ENCODE measurements around the gene HSD17B13.

The HSD17B13 gene

DNA sequence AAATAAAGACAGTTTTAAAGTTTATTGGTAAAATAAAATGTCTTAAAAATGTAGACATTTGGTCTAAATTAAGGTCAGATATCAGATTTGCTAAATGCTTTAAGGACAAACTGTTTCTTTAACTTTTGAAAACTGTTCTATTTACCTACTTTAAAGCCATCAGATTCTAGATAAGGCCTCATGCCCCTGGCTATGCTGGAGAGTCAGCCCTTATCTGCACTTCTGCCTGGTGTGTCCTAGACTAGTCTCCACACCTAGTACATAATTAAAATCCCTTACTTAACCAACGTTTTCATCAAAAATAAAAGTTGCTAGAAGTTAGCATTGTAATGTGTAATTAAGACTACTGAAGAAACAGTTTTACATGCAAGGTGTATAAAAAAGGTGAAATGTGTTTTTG lies 42.7 kb upstream of the HSD17B13 start:
- Histone ChIP-seq H4K20me1 (ENCODE audit: insufficient read depth, low read length) (no peaks in the 10 kb centered on the region), H2AFZ (ENCODE audit: low read depth, low read length) (no peak overlapping the region), H3K36me3 (ENCODE audit: insufficient read depth, low read length) (peaks cover 90% of the 10 kb centered on the region), H3K4me3 (ENCODE audit: low read depth in 1 of 2, low read length in 2 of 2) (no peak overlapping the region), H3K79me2 (ENCODE audit: insufficient read depth, low read length) (no peaks in the 10 kb centered on the region), H3K9ac (ENCODE audit: low read depth, low read length) (no peak overlapping the region), H3K9me3 (ENCODE audit: insufficient read depth, low read length, severe bottlenecking) (peaks cover 6% of the 10 kb centered on the region), H3K27ac (ENCODE audit: low read length) (no peak overlapping the region), H3K27me3 (ENCODE audit: insufficient read depth, low read length, poor library complexity) (no peaks in the 10 kb centered on the region), H3K4me2 (ENCODE audit: insufficient read depth, low read length) (no peak overlapping the region), H3K4me1 (ENCODE audit: insufficient read depth, low read length) (no peaks in the 10 kb centered on the region)
- DNase-seq (no peak), ATAC-seq (ENCODE audit: insufficient read depth, low read depth) (no peak)
- TF ChIP-seq, protein P1, sequence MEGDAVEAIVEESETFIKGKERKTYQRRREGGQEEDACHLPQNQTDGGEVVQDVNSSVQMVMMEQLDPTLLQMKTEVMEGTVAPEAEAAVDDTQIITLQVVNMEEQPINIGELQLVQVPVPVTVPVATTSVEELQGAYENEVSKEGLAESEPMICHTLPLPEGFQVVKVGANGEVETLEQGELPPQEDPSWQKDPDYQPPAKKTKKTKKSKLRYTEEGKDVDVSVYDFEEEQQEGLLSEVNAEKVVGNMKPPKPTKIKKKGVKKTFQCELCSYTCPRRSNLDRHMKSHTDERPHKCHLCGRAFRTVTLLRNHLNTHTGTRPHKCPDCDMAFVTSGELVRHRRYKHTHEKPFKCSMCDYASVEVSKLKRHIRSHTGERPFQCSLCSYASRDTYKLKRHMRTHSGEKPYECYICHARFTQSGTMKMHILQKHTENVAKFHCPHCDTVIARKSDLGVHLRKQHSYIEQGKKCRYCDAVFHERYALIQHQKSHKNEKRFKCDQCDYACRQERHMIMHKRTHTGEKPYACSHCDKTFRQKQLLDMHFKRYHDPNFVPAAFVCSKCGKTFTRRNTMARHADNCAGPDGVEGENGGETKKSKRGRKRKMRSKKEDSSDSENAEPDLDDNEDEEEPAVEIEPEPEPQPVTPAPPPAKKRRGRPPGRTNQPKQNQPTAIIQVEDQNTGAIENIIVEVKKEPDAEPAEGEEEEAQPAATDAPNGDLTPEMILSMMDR (IDR thresholded peaks at IDR 0.05; ENCODE audit: borderline replicate concordance, extremely low read depth, low read length, poor library complexity, severe bottlenecking): no peak
- TF ChIP-seq EZH2 (IDR thresholded peaks at IDR 0.05; ENCODE audit: borderline replicate concordance, low read depth, low read length, severe bottlenecking): no peak

DNA sequence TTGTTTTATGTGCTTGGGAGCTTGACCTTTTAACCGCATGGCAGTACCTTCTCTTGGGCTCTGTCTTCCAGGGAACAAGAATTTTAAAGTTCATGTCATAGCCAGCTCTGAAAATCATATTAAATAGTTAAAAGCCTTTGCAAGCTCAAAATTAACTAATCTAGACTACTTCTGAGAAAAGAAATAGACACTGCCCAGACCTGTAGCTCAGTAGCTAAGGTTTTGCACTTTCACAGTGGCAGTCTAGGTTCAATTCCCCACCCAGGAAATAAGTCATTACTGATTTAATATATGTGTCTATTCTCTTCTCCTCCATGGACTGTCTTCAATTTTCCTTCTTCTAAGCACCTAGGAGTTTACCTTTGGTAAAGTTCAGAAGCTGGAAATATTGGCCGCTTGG lies 40.9 kb upstream of the HSD17B13 start:
- ATAC-seq (ENCODE audit: insufficient read depth, low read depth) (no peak), DNase-seq (no peak)
- TF ChIP-seq, protein P1 (IDR thresholded peaks at IDR 0.05; ENCODE audit: borderline replicate concordance, extremely low read depth, low read length, poor library complexity, severe bottlenecking): no peak
- TF ChIP-seq EZH2 (IDR thresholded peaks at IDR 0.05; ENCODE audit: borderline replicate concordance, low read depth, low read length, severe bottlenecking): no peak
- H4K20me1 ChIP-seq (ENCODE audit: insufficient read depth, low read length): no peaks in the 10 kb centered on the region
- H3K36me3 ChIP-seq (ENCODE audit: insufficient read depth, low read length): peaks cover 88% of the 10 kb centered on the region
- H3K27me3 ChIP-seq (ENCODE audit: insufficient read depth, low read length, poor library complexity): no peaks in the 10 kb centered on the region
- H2AFZ ChIP-seq (ENCODE audit: low read depth, low read length): no peak overlapping the region
- no peak overlapping the region for H3K27ac ChIP-seq (ENCODE audit: low read length)
- H3K9ac ChIP-seq (ENCODE audit: low read depth, low read length): no peak overlapping the region
- no peak overlapping the region for H3K4me2 ChIP-seq (ENCODE audit: insufficient read depth, low read length)
- no peaks in the 10 kb centered on the region for H3K79me2 ChIP-seq (ENCODE audit: insufficient read depth, low read length)
- H3K4me1 ChIP-seq (ENCODE audit: insufficient read depth, low read length): no peaks in the 10 kb centered on the region
- no peak overlapping the region for H3K4me3 ChIP-seq (ENCODE audit: low read depth in 1 of 2, low read length in 2 of 2)
- peaks cover 6% of the 10 kb centered on the region for H3K9me3 ChIP-seq (ENCODE audit: insufficient read depth, low read length, severe bottlenecking)

DNA sequence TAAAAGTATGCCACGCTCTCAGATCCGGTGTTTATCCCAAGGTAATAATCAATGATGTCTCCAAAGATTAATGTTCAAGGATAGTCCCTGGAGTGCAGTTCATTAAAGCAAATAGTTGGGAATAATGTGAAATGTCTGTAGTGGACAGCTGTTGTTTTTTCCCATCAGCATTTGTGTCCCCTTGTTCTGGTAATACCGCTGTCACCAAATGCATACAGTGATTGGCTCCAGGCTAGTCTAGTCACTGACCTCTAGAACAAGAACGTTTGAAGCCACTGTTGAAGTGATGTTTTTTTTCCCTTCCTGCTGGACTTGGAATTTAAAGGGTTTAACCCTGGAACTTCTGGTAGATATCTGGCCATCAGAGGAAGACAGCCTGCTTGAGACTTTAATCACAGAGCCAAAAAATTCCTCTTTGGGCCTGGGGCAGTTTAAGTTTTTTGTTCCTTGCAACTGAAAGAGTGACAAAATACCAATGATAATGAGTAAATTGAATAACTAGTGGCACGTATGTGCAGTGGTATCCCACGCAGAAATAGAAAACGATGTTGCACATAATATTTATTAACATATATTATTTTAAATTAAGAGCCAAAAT lies 37.8 kb upstream of the HSD17B13 start:
- H3K36me3 ChIP-seq (ENCODE audit: insufficient read depth, low read length): peaks cover 79% of the 10 kb centered on the region
- no peak for TF ChIP-seq EZH2 (IDR thresholded peaks at IDR 0.05; ENCODE audit: borderline replicate concordance, low read depth, low read length, severe bottlenecking)
- TF ChIP-seq, protein P1 (IDR thresholded peaks at IDR 0.05; ENCODE audit: borderline replicate concordance, extremely low read depth, low read length, poor library complexity, severe bottlenecking): no peak
- H3K4me3 ChIP-seq (ENCODE audit: low read depth in 1 of 2, low read length in 2 of 2): no peak overlapping the region

More for the DNA sequence above, 37.8 kb upstream of the HSD17B13 start:
- Histone ChIP-seq H3K27me3 (ENCODE audit: insufficient read depth, low read length, poor library complexity) (no peaks in the 10 kb centered on the region), H3K9ac (ENCODE audit: low read depth, low read length) (no peak overlapping the region), H3K4me1 (ENCODE audit: insufficient read depth, low read length) (no peaks in the 10 kb centered on the region), H3K27ac (ENCODE audit: low read length) (no peak overlapping the region), H4K20me1 (ENCODE audit: insufficient read depth, low read length) (no peaks in the 10 kb centered on the region), H2AFZ (ENCODE audit: low read depth, low read length) (no peak overlapping the region), H3K9me3 (ENCODE audit: insufficient read depth, low read length, severe bottlenecking) (no peaks in the 10 kb centered on the region), H3K79me2 (ENCODE audit: insufficient read depth, low read length) (no peaks in the 10 kb centered on the region), H3K4me2 (ENCODE audit: insufficient read depth, low read length) (no peak overlapping the region)
- DNase-seq (no peak), ATAC-seq (ENCODE audit: insufficient read depth, low read depth) (no peak)
